ENCODE data around the gene PRPSAP1.

PRPSAP1 gene

DNA sequence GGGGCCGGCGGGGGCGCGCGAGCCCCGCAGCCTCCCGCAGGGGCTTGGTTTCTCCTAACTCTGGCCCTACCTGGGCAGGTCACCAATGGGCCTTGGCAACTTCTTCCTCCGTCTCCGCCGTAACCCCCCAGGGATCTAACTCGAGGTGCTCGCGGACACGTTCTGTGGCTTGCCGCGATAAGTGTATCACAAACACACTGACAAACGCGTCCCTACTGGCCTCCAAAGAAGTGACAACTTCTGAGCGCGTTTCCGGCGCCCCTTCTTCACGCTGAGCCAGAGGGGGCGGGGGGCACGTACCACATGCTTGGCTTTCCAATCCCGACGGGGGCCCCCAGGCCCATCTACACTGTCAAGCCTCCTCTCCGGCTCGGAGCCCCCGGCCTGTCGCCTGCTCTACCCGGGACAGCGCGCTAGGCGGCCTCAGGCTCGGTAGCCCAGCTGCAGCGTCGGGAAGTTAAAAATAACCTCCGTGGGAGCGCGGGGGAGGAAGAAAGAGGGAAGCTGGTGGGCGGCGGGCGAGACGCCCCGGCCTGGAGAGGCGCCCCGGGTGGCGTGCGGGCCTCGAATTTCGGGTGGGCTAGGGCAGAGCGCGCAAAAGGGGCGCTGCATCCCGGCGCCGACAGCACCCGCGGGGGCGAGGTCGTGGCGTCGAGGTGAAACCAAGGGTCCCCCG, 30.0 kb upstream of the PRPSAP1 start:
- DNase-seq = no peak

GRCh38 chr17:76382803-76383545, 29.3 kb upstream of the PRPSAP1 start:
- no peak for DNase-seq

GRCh38 chr17:76382351-76382802, 28.7 kb upstream of the PRPSAP1 start:
- no peak for DNase-seq

- no peak for DNase-seq
Measured at GRCh38 chr17:76381633-76382350, 28.1 kb upstream of the PRPSAP1 start.

GRCh38 chr17:76379646-76380376, 26.1 kb upstream of the PRPSAP1 start:
- DNase-seq = no peak

GRCh38 chr17:76379275-76379641, 25.5 kb upstream of the PRPSAP1 start:
- DNase-seq = no peak

GRCh38 chr17:76378548-76379274, 25.0 kb upstream of the PRPSAP1 start:
- DNase-seq = no peak

DNA sequence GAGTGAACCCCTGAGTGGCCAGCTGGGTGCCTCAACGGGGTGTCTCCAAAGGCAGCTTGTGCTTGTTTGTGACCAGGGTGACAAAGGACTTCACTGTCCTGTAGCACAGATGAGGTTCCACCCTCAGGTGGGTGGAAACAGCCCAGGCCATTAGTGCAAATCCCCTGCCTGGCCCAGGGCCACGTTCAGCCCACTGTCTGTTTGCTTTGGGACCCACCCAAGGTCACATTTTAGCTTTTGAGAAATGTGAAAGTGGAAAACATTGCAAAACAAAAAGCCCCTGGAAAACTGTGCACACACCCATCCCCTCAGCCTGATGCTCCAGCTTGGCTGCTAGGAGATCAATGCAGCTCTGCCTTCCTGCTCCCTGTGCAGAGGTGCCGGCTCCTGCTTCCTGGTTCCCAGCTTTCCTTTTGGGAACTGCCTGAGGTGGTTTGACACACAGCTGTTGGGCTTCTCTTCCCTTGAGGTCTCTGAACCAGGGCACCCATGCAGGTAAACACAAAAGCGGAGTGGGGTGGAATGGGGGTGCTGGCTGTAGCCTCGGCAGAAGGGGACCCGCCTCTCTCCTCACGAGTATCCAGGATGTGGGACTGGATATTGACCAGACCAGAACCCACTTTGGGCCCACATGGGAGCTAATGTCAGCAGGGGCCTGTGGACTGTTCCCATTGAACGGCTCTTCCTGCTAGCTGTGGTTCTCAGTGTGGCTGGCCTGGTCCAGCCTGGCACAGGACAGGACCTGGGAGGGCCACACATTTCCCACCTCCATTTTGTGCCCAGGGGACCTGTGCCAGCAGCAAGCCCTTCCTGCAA, 22.8 kb upstream of the PRPSAP1 start:
- DNase-seq = no peak

GRCh38 chr17:76371656-76372628, 18.2 kb upstream of the PRPSAP1 start:
- DNase-seq = no peak

DNA sequence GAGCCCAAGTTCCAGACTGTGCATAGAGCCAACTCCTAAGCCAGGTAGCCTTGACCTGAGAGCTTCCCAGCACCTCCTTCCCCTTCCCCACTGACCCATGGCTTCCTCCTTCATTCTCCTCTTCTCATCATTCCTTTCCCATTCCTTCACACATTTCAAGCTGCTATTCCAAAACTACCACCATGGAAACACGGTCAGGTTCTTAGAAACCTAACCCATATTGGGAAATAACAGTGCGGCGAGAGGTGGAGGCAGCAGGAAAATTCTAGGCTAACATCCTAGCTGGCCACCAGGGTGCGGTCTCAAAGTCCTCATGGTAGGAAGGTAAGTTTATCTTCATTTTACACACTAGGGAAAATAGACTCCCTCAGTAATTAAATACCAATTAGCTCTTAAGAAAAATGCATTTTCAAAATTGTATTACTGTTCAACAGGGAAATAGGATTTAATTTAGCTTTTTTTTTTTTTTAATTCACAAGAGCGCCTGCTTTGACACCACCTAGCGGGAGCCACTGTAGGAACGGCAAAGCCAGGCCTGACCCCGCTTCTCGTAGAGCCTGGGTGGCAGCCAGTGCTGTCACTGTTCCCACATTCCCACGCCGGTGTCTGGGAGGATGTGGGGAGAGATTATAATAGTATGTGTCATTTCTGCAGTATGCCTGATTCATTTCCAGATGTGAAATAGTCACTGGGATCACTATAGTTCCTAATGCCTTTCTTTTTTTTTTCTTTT, 16.7 kb upstream of the PRPSAP1 start:
- no peak for DNase-seq

DNA sequence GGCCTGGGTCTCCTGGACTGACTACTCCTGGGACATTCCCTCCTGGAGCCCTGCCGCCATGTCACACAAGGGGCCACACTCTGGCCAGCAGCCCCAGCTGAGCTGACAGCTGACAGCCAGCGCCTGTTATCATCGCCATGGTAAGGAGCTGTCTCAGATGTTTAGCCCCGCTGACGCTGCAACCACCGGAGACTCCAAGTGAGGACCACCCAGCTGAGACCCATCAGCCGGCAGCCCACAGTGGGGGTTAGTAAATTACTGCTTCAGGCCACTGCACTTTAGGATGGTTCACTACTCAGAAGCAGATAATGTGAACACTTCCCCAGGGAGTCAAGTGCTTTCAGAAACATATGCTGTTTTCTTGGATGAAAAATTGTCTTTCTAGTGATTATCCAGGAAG, 16.1 kb upstream of the PRPSAP1 start:
- no peak for DNase-seq

- DNase-seq = no peak
Measured at GRCh38 chr17:76369379-76369778, 15.7 kb upstream of the PRPSAP1 start.

GRCh38 chr17:76368545-76368944, 14.8 kb upstream of the PRPSAP1 start:
- DNase-seq = no peak

GRCh38 chr17:76367642-76368041, 13.9 kb upstream of the PRPSAP1 start:
- no peak for DNase-seq

DNA sequence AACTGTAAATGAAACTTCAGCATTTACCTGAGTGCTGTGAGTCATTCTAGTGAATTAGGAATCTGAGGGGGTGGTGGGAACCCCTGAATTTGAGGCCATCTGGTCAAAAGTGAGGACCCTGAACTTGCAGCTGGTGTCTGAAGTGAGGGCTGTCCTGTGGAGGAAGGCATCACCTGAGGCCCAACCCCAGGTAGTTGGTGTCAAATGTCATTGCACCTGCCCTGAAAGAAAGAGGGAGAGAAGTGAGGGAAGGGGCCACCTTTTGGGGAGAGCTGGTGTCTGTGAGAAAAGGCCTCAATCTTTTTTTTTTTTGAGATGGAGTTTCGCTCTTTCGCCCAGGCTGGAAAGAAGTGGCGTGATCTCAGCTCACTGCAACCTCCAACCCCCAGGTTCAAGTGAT, 12.5 kb upstream of the PRPSAP1 start:
- DNase-seq = no peak

DNA sequence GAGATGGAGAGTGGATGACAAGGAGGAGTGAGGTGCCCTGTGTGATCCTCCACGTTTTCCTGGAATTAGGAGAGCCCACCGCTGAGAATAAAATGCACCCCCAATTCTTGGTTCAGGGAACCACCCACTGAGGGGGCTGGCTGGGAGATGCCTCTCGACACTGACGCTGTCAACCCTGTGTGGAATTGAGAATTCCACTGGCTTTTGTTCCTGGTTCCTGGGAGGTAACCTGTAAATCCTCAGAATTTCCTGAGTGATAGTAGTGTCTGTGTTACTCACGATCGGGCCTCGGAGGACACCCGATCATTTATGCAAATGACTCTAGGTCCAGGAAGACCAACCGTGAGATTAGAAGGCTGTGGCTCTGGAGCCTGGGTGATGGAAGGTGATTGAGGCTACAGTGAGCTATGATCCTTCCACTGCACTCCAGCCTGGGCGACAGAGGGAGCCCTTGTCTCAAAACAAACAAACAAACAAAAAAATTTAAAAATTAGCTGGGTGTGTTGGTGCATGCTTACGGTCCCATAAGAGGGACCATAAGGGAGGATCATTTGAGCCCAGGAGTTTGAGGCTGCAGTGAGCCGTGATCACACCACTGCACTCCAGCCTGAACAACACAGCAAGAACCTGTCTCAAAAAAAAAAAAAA, 11.7 kb upstream of the PRPSAP1 start:
- DNase-seq = no peak

DNA sequence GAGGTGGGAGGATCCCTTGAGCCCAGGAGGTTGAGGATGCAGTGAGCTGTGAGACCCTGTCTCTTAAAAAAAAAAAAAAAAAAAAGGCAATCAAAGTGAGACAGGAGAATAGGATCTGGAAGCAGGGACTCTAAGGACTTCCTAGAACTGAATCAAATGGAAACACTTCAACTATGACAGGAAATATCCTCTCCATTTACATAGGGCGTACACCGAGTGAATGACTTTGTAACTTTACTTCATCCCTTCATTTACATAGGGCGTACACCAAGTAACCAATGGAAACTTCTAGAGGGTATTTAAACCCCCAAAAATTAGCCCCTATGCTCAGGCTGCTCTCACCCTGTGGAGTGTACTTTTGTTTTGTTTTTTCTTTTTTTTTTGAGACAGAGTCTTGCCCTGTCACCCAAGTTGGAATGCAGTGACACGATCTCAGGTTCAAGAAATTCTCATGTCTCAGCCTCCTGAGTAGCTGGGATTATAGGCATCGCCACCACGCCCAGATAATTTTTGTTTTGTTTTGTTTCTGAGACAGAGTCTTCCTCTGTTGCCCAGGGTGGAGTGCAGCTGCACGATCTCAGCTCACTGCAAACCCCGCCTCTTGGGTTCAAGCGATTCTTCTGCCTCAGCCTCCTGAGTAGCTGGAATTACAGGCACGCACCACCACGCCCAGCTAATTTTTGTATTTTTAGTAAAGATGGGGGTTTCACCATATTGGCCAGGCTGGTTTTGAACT, 9.6 kb upstream of the PRPSAP1 start:
- DNase-seq = no peak

- DNase-seq = no peak
Measured at GRCh38 chr17:76360461-76360860, 6.7 kb upstream of the PRPSAP1 start.

All from NCI-H446 treated with DMSO at 0.1 percent for 48 hours (cell line).